ENCODE results near the gene TARDBP. TPM values are rescaled to one million over a fixed set of nuclear protein-coding genes. Genes with fewer than 3 reads are reported as not detected.

The TARDBP gene
- total RNA-seq = 117 TPM
- long read RNA-seq, full-length matches to known transcripts = 107 of 119 reads
- long read RNA-seq, partial matches to known transcripts = 4 of 119 reads
- long read RNA-seq, other reads (novel, unspliced or antisense) = 8 of 119 reads

DNA sequence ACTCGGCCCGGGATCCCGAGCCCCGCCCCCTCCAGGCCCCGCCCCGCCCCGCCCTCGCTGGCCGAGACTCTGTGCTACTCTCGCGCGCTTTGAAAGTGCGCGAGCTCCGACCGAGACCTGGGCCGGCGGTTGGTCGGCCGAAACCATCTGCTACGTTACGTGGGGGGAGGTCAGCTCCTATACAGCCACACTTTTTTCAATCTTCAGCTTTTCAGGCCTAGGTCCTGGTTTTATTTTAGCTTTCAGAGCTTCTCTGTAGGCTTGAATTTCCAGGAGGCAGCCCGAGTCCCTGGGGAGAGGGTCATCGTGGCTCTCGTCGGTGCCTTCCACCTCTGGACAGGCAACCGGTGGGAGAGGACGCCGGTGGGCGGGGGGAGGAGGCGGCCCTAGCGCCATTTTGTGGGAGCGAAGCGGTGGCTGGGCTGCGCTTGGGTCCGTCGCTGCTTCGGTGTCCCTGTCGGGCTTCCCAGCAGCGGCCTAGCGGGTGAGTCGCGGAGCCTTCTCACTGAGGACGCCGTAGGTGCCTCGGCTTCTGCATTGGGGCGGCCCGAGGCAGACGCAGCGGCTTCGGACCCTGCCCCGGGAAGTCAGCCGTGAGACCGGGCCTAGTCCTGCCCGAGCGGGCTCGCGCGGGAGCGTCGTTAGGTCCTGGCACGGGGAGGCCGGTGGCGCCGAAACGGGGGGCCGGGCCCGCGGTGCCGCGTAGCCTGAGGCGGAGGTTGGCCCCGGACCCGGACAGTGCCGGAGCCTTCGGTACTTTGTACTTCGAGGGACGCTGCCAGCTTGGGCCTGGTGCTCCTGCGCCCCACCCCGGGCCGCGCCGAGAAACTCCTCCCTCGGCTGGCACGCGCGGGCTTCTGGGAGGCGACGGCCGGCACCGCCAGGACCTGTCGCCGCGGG, at the start of gene TARDBP:
Gene TARDBP, plus strand, starts transcription at position 395 of the 900 bp plus-strand sequence. CDS start 1,074 bp downstream, outside the sequence.
- Histone ChIP-seq H3K9me3 (no peaks in the 10 kb centered on the region), H3K27ac (peak within 1 kb of the TSS; percentile 98), H3K36me3 (peaks cover 41% of the 10 kb centered on the region), H3K27me3 (ENCODE audit: low read depth) (no peaks in the 10 kb centered on the region), H3K4me1 (peaks cover 49% of the 10 kb centered on the region), H3K4me3 (peak within 1 kb of the TSS; percentile 100)
- TF ChIP-seq, protein P1, sequence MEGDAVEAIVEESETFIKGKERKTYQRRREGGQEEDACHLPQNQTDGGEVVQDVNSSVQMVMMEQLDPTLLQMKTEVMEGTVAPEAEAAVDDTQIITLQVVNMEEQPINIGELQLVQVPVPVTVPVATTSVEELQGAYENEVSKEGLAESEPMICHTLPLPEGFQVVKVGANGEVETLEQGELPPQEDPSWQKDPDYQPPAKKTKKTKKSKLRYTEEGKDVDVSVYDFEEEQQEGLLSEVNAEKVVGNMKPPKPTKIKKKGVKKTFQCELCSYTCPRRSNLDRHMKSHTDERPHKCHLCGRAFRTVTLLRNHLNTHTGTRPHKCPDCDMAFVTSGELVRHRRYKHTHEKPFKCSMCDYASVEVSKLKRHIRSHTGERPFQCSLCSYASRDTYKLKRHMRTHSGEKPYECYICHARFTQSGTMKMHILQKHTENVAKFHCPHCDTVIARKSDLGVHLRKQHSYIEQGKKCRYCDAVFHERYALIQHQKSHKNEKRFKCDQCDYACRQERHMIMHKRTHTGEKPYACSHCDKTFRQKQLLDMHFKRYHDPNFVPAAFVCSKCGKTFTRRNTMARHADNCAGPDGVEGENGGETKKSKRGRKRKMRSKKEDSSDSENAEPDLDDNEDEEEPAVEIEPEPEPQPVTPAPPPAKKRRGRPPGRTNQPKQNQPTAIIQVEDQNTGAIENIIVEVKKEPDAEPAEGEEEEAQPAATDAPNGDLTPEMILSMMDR (IDR thresholded peaks at IDR 0.05) = no peak
- intact Hi-C loops (cut with DNase I) = no loop called here
- DNase-seq (peak; percentile 93), ATAC-seq (peak; percentile 98)

DNA sequence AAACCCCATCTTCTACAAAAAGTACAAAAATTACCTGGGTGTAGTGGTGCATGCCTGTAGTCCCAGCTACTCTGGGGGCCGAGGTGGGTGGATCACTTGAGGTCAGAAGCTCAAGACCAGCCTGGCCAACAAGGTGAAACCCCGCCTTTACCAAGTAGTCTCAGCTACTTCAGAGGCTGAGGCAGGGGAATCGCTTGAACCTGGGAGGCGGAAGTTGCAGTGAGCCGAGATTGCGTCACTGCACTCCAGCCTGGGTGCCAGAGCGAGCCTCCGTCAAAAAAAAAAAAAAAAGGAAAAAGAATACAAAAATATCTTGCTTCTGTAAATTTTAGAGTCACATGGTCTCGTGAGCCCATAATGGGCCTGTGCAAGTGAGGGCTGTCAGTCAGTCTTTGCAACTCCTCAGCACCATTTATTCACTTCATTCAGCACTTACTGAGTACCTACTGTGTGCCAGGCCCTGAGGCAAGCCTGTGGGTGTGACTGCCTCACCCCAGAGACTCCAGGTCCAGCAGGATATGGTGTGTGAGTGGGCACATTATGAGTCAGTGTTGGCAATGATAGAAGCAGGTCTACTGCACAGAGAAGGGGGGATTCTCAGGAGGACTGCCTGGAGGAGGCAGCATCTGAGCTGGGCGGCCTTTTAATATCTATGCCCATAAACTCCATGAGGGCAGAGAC, 46.8 kb upstream of the TARDBP start:
- Histone ChIP-seq H3K27ac (no peak overlapping the region), H3K27me3 (ENCODE audit: low read depth) (peaks cover 4% of the 10 kb centered on the region), H3K4me1 (peaks cover 19% of the 10 kb centered on the region), H3K9me3 (no peaks in the 10 kb centered on the region), H3K4me3 (no peak overlapping the region), H3K36me3 (no peaks in the 10 kb centered on the region)
- DNase-seq = peak; percentile 86
- TF ChIP-seq, protein P1 (IDR thresholded peaks at IDR 0.05) = no peak
- intact Hi-C loops (cut with DNase I) = no loop called here
- peak; percentile 72 to 78 for ATAC-seq

DNA sequence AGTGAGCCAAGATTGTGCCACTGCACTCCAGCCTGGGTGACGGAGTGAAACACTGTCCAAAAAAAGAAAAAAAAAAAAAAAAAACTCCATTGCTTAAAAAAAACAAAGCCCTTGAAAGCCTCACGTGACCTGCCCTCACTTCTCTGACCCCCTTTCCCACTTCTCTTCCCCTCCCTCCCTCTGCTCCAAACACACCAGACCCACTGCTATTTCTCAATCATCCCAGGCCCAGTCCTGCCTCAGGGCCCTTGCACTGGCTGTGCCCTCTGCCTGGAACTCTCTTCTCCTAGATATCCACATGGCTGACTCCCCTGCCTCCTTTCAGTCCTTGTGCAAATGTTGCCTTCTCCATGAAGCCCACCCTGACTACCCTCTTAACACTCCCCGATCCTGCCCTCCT, 45.4 kb upstream of the TARDBP start:
- DNase-seq (no peak), ATAC-seq (no peak)
- H3K4me3 ChIP-seq = no peak overlapping the region
- H3K4me1 ChIP-seq = peaks cover 19% of the 10 kb centered on the region
- no peaks in the 10 kb centered on the region for H3K27me3 ChIP-seq (ENCODE audit: low read depth)
- H3K36me3 ChIP-seq = no peaks in the 10 kb centered on the region
- TF ChIP-seq, protein P1 (IDR thresholded peaks at IDR 0.05) = no peak
- no peak overlapping the region for H3K27ac ChIP-seq
- intact Hi-C loops (cut with DNase I) = no loop called here
- H3K9me3 ChIP-seq = no peaks in the 10 kb centered on the region

DNA sequence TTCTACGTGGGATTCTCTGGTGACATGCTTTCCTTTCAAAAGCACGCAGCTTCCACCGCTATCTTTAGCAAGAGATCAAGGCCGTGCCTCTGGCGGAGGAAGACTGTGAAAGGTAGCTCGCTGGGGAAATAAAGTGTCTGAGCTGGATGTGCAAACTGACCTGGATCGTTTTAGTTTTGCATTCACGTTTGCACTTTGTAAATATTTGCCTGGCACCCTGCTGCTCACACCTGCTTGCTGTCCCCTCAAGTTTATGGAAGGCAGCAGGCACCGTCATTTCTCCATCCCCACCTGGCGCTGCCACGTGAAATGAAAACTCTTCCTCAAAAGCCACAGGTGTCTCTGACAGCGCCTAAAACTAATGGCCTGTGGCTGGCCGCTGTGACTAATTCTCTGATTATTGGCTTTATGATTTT, 44.0 kb upstream of the TARDBP start:
- Histone ChIP-seq H3K36me3 (no peaks in the 10 kb centered on the region), H3K4me3 (peak overlapping the region; percentile 29), H3K27me3 (ENCODE audit: low read depth) (no peaks in the 10 kb centered on the region), H3K9me3 (no peaks in the 10 kb centered on the region), H3K27ac (no peak overlapping the region), H3K4me1 (peaks cover 19% of the 10 kb centered on the region)
- intact Hi-C loops (cut with DNase I) = no loop called here
- DNase-seq (no peak), ATAC-seq (no peak)
- TF ChIP-seq, protein P1 (IDR thresholded peaks at IDR 0.05) = no peak

DNA sequence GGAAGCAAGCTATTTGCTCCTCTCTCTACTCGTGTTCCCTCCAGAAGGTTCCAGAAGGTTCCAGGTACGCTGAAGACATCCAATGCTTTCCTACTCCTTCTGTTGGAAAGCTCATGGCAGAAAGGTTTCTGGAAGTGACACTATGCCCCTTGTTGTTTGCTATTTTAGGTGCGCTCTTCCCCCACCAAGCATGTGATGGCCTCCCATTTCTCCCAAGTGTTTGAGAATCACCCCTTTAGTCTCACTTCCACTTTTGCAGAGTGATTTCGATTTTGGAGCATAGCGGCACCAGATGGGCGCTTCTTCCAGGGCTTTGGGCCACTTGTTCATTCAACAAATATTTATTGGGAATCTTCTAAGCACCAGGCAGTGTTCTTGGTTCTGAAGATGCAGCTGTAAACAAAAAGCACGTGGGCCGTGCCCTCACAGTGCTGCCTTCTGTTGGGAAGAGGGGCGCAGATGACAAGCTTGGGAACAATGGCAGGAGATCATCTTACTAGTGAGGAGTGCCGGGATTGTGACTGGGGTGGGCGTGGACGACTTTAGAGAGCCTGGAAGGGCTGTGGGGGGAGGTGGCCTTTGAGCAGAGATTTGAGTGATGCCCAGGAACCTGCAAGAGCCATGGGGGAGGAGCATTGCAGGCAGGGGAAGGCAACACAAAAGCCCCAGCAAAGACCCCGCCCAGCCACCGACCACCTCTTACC, 43.0 kb upstream of the TARDBP start:
- intact Hi-C loops (cut with DNase I) = no loop called here
- Histone ChIP-seq H3K9me3 (no peaks in the 10 kb centered on the region), H3K27ac (no peak overlapping the region), H3K36me3 (no peaks in the 10 kb centered on the region), H3K4me1 (peaks cover 19% of the 10 kb centered on the region), H3K4me3 (no peak overlapping the region), H3K27me3 (ENCODE audit: low read depth) (no peaks in the 10 kb centered on the region)
- DNase-seq = no peak
- no peak for ATAC-seq
- TF ChIP-seq, protein P1 (IDR thresholded peaks at IDR 0.05) = no peak
